ENCODE results near the gene FAM151B.

- TF ChIP-seq CTCF (IDR thresholded peaks at IDR 0.05 in 8 of 11, conservative IDR thresholded peaks at IDR 0.05 in 3 of 11): no peak
- TF ChIP-seq POLR2A (IDR thresholded peaks at IDR 0.05): no peak
- TF ChIP-seq POLR2AphosphoS5 (IDR thresholded peaks at IDR 0.05): no peak
These were observed 7.5 kb upstream of the FAM151B start for GRCh38 chr5:80480354-80480753.
